ENCODE measurements around the gene GHSR.

DNA sequence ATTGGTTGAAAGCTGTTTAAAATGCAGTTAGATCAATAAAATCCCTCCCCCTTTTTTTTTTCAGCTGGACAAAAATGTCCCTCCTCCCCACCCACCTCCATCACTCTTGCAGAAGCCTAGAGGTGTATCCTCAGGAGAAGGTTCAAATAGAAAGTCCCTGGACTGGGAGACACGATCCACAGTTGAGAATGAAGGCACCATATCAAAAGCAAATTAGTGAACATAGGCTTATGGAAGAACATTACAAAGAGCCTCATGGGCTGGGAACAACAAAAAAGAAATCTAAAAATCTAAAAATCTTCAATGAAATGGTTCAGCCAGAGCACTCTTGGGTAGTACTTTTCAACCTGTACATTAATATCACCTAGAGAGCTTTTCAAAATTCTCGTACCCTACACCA lies 46.2 kb downstream of the GHSR start:
- TF ChIP-seq, protein P1, sequence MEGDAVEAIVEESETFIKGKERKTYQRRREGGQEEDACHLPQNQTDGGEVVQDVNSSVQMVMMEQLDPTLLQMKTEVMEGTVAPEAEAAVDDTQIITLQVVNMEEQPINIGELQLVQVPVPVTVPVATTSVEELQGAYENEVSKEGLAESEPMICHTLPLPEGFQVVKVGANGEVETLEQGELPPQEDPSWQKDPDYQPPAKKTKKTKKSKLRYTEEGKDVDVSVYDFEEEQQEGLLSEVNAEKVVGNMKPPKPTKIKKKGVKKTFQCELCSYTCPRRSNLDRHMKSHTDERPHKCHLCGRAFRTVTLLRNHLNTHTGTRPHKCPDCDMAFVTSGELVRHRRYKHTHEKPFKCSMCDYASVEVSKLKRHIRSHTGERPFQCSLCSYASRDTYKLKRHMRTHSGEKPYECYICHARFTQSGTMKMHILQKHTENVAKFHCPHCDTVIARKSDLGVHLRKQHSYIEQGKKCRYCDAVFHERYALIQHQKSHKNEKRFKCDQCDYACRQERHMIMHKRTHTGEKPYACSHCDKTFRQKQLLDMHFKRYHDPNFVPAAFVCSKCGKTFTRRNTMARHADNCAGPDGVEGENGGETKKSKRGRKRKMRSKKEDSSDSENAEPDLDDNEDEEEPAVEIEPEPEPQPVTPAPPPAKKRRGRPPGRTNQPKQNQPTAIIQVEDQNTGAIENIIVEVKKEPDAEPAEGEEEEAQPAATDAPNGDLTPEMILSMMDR (IDR thresholded peaks at IDR 0.05) = no peak
- TF ChIP-seq POLR2AphosphoS5 (IDR thresholded peaks at IDR 0.05) = no peak
